ENCODE measurements around the gene SNRNP48. TPM values are rescaled to one million over a fixed set of nuclear protein-coding genes. Genes with fewer than 3 reads are reported as not detected.

The SNRNP48 gene
- polyA plus RNA-seq, 3 donors, result 5.1 to 6.0 (median 5.9) TPM

DNA sequence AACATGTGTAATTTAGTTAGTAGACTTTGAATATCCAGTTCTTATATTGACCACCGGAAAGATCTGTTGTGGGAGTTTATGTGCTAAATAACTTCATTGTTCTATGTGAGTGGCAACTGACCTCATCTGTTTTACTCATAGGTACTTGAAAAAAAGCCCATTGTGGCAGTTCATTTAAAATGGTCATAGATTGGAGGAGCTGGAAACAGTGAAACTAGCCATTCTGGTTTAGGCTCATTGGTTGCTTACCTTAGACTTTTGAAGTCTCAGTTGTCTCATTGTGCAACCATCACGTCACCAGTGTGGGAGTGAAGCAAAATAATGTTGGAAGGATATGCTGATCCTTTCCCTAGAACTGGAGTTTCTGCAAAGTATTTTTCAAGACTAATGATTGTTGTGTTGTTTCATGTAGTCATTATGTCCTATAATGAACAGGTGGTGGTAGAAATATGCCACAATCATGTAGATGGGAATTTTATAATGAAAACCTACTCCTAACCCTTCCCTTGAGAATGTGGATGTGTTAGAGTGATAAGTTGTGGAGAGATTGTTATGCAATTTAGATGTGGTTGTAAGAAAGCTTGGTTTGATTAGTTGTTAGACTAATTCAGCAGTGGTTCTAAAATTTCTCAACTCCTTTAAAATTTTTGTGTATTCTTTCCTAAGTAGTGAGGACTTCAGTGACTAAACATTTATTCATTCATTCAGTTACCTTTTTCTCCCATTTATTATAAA, 30.2 kb upstream of the SNRNP48 start:
- H3K9ac ChIP-seq (ENCODE audit: insufficient read depth, low read length, poor library complexity, severe bottlenecking), result no peak overlapping the region
- H3K4me2 ChIP-seq (replicated peaks; ENCODE audit: extremely low read depth, low read length, poor library complexity, severe bottlenecking), result no peak overlapping the region
- no peak overlapping the region for H3K4me3 ChIP-seq (replicated peaks in 1 of 3; ENCODE audit: low read depth in 2 of 3, low read length in 3 of 3)
- H3K27me3 Mint-ChIP-seq (ENCODE audit: low read depth in 3 of 3), result peaks cover 6 to 34% (median 14%) of the 10 kb centered on the region in 3 donors
- TF ChIP-seq, protein P1, sequence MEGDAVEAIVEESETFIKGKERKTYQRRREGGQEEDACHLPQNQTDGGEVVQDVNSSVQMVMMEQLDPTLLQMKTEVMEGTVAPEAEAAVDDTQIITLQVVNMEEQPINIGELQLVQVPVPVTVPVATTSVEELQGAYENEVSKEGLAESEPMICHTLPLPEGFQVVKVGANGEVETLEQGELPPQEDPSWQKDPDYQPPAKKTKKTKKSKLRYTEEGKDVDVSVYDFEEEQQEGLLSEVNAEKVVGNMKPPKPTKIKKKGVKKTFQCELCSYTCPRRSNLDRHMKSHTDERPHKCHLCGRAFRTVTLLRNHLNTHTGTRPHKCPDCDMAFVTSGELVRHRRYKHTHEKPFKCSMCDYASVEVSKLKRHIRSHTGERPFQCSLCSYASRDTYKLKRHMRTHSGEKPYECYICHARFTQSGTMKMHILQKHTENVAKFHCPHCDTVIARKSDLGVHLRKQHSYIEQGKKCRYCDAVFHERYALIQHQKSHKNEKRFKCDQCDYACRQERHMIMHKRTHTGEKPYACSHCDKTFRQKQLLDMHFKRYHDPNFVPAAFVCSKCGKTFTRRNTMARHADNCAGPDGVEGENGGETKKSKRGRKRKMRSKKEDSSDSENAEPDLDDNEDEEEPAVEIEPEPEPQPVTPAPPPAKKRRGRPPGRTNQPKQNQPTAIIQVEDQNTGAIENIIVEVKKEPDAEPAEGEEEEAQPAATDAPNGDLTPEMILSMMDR (IDR thresholded peaks at IDR 0.05), result no peak
- H2AFZ ChIP-seq (ENCODE audit: insufficient read depth, low read depth, low read length, poor library complexity, severe bottlenecking), result no peak overlapping the region
- no peaks in the 10 kb centered on the region for H3K9me3 Mint-ChIP-seq
- H3K36me3 Mint-ChIP-seq, result no peaks in the 10 kb centered on the region
- no peaks in the 10 kb centered on the region for H4K20me1 ChIP-seq (ENCODE audit: insufficient read depth, low read length)
- no peak overlapping the region for H3K27ac ChIP-seq (ENCODE audit: low read depth in 1 of 2, low read length in 2 of 2)
- no peaks in the 10 kb centered on the region for H3K79me2 ChIP-seq (ENCODE audit: insufficient read depth, low read length)
- 43% methylated on average over 1 of the region's 2 CpGs for WGBS (ENCODE audit: insufficient coverage)
- DNase-seq, result no peak
- H3K4me1 Mint-ChIP-seq, result no peaks in the 10 kb centered on the region
- H3K4me3 Mint-ChIP-seq, result no peak overlapping the region
- intact Hi-C loops (cut with micrococcal nuclease), result no loop called here
- no peak overlapping the region for H3K27ac Mint-ChIP-seq
- H3K9me3 ChIP-seq (replicated peaks in 1 of 2; ENCODE audit: control insufficient read depth in 1 of 2, insufficient read depth in 1 of 2, low read length in 2 of 2), result no peaks in the 10 kb centered on the region
- peaks cover 3 to 11% of the 10 kb centered on the region in 2 donors for H3K27me3 ChIP-seq (ENCODE audit: control insufficient read depth in 2 of 2, insufficient read depth in 2 of 2, low read length in 2 of 2)
- peaks cover 9 to 11% of the 10 kb centered on the region in 2 donors for H3K4me1 ChIP-seq (ENCODE audit: control insufficient read depth in 1 of 2, insufficient read depth in 2 of 2, low read length in 2 of 2)
- no peaks in the 10 kb centered on the region for H3K36me3 ChIP-seq (replicated peaks in 1 of 2; ENCODE audit: control insufficient read depth in 1 of 2, insufficient read depth in 2 of 2, low read length in 2 of 2)

DNA sequence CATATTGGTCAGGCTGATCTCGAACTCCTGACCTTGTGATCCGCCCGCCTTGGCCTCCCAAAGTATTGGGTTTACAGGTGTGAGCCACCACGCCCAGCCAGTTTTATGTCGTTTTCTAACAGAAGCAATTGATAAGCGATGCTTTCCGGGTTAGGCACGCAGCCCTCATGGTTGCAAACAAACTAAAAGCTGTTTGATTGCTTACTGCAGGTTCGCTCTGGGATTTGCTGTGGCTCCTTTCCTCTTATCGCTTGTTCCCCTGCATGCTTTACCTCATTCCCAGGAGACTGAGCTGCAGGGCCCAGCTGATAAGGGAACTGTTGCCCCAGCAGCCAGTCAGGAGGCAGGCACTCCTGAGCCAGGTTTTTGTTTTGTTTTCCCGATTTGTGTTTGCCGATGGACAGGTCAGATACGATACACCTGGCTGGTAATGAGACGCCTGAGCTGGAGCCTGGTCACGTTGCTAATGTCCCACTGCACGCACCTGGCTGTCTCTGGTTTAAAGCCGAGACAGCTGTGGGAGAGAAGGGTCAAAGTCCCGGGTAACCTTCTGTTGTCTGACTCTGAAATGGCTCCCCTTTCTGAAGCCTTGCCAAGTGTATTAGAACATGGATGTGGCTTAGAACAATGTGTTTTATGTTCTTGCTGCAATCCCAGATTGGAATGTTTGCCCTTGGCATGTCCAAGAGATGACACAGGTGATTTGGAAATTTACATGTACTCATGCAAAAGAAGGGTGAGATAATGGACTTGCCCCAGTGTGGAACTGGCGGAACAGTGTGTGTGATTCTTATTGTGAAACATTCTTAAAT, 28.6 kb upstream of the SNRNP48 start:
- DNase-seq, result no peak
- no peaks in the 10 kb centered on the region for H3K79me2 ChIP-seq (ENCODE audit: insufficient read depth, low read length)
- H3K36me3 Mint-ChIP-seq, result no peaks in the 10 kb centered on the region
- no peak overlapping the region for H3K27ac ChIP-seq (ENCODE audit: low read depth in 1 of 2, low read length in 2 of 2)
- no peak overlapping the region for H3K4me2 ChIP-seq (replicated peaks; ENCODE audit: extremely low read depth, low read length, poor library complexity, severe bottlenecking)
- H3K27me3 Mint-ChIP-seq (ENCODE audit: low read depth in 3 of 3), result peaks cover 0 to 26% (median 5%) of the 10 kb centered on the region in 3 donors
- TF ChIP-seq, protein P1 (IDR thresholded peaks at IDR 0.05), result no peak
- H4K20me1 ChIP-seq (ENCODE audit: insufficient read depth, low read length), result no peaks in the 10 kb centered on the region
- H3K27me3 ChIP-seq (ENCODE audit: control insufficient read depth in 2 of 2, insufficient read depth in 2 of 2, low read length in 2 of 2), result peaks cover 0 to 3% of the 10 kb centered on the region in 2 donors
- H3K36me3 ChIP-seq (replicated peaks in 1 of 2; ENCODE audit: control insufficient read depth in 1 of 2, insufficient read depth in 2 of 2, low read length in 2 of 2), result no peaks in the 10 kb centered on the region
- H3K27ac Mint-ChIP-seq, result no peak overlapping the region
- intact Hi-C loops (cut with micrococcal nuclease), result no loop called here
- H3K9me3 Mint-ChIP-seq, result no peaks in the 10 kb centered on the region
- peak overlapping the region in 1 of 2 donors; percentile 65 for H3K4me3 Mint-ChIP-seq
- WGBS (ENCODE audit: insufficient coverage), result 98% methylated on average over 18 of the region's 19 CpGs
- H2AFZ ChIP-seq (ENCODE audit: insufficient read depth, low read depth, low read length, poor library complexity, severe bottlenecking), result no peak overlapping the region
- peaks cover 9 to 11% of the 10 kb centered on the region in 2 donors for H3K4me1 ChIP-seq (ENCODE audit: control insufficient read depth in 1 of 2, insufficient read depth in 2 of 2, low read length in 2 of 2)
- H3K9me3 ChIP-seq (replicated peaks in 1 of 2; ENCODE audit: control insufficient read depth in 1 of 2, insufficient read depth in 1 of 2, low read length in 2 of 2), result no peaks in the 10 kb centered on the region
- H3K9ac ChIP-seq (ENCODE audit: insufficient read depth, low read length, poor library complexity, severe bottlenecking), result no peak overlapping the region
- no peaks in the 10 kb centered on the region for H3K4me1 Mint-ChIP-seq
- H3K4me3 ChIP-seq (replicated peaks in 1 of 3; ENCODE audit: low read depth in 2 of 3, low read length in 3 of 3), result no peak overlapping the region
